ENCODE results near the gene DOCK4.

DOCK4 gene

GRCh38 chr7:111743244-111743847 lies 462.9 kb downstream of the DOCK4 start:
- DNase-seq (ENCODE audit: low read depth in 1 of 2, low spot score in 1 of 2), result no peak

GRCh38 chr7:111741811-111742240 lies 464.4 kb downstream of the DOCK4 start:
- DNase-seq (ENCODE audit: low read depth in 1 of 2, low spot score in 1 of 2), result peak in 1 of 2 donors; percentile 25

GRCh38 chr7:111740942-111741341 lies 465.3 kb downstream of the DOCK4 start:
- no peak for DNase-seq (ENCODE audit: low read depth in 1 of 2, low spot score in 1 of 2)

GRCh38 chr7:111736552-111736874 lies 469.7 kb downstream of the DOCK4 start:
- DNase-seq (ENCODE audit: low read depth in 1 of 2, low spot score in 1 of 2), result no peak

- peak; percentile 13 to 58 for DNase-seq (ENCODE audit: low read depth in 1 of 2, low spot score in 1 of 2)
Observed at GRCh38 chr7:111735661-111736551, 470.3 kb downstream of the DOCK4 start.

GRCh38 chr7:111734954-111735660 lies 471.1 kb downstream of the DOCK4 start:
- DNase-seq (ENCODE audit: low read depth in 1 of 2, low spot score in 1 of 2), result no peak

- no peak for DNase-seq (ENCODE audit: low read depth in 1 of 2, low spot score in 1 of 2)
Observed at GRCh38 chr7:111732923-111733322, 473.3 kb downstream of the DOCK4 start.

- DNase-seq (ENCODE audit: low read depth in 1 of 2, low spot score in 1 of 2), result no peak
Observed at GRCh38 chr7:111730476-111731300, 475.5 kb downstream of the DOCK4 start.

- no peak for DNase-seq (ENCODE audit: low read depth in 1 of 2, low spot score in 1 of 2)
Observed at GRCh38 chr7:111730057-111730456, 476.1 kb downstream of the DOCK4 start.

- no peak for DNase-seq (ENCODE audit: low read depth in 1 of 2, low spot score in 1 of 2)
Observed at GRCh38 chr7:111729483-111729882, 476.7 kb downstream of the DOCK4 start.

GRCh38 chr7:111728635-111728995 lies 477.6 kb downstream of the DOCK4 start:
- no peak for DNase-seq (ENCODE audit: low read depth in 1 of 2, low spot score in 1 of 2)

- no peak for DNase-seq (ENCODE audit: low read depth in 1 of 2, low spot score in 1 of 2)
Observed at GRCh38 chr7:111727905-111728634, 478.1 kb downstream of the DOCK4 start.

GRCh38 chr7:111718886-111719285 lies 487.3 kb downstream of the DOCK4 start:
- no peak for DNase-seq (ENCODE audit: low read depth in 1 of 2, low spot score in 1 of 2)

GRCh38 chr7:111711426-111712065 lies 494.7 kb downstream of the DOCK4 start:
- no peak for DNase-seq (ENCODE audit: low read depth in 1 of 2, low spot score in 1 of 2)

GRCh38 chr7:111710839-111711380 lies 495.3 kb downstream of the DOCK4 start:
- DNase-seq (ENCODE audit: low read depth in 1 of 2, low spot score in 1 of 2), result no peak

GRCh38 chr7:111708072-111708471 lies 498.1 kb downstream of the DOCK4 start:
- no peak for DNase-seq (ENCODE audit: low read depth in 1 of 2, low spot score in 1 of 2)

- no peak for DNase-seq (ENCODE audit: low read depth in 1 of 2, low spot score in 1 of 2)
Observed at GRCh38 chr7:111705807-111706206, 500.4 kb downstream of the DOCK4 start.

GRCh38 chr7:111697771-111698170 lies 508.4 kb downstream of the DOCK4 start:
- no peak for DNase-seq (ENCODE audit: low read depth in 1 of 2, low spot score in 1 of 2)

GRCh38 chr7:111694376-111694775 lies 511.8 kb downstream of the DOCK4 start:
- DNase-seq (ENCODE audit: low read depth in 1 of 2, low spot score in 1 of 2), result no peak
